ENCODE results near the gene PALM3. TPM values are rescaled to one million over a fixed set of nuclear protein-coding genes. Genes with fewer than 3 reads are reported as not detected.

The PALM3 gene
- total and polyA plus RNA-seq, 10 of the 15 experiments (the other 5 are each of a cell fraction or from before 2014, with no cell fraction given) = 0.07 TPM; not detected in 9

DNA sequence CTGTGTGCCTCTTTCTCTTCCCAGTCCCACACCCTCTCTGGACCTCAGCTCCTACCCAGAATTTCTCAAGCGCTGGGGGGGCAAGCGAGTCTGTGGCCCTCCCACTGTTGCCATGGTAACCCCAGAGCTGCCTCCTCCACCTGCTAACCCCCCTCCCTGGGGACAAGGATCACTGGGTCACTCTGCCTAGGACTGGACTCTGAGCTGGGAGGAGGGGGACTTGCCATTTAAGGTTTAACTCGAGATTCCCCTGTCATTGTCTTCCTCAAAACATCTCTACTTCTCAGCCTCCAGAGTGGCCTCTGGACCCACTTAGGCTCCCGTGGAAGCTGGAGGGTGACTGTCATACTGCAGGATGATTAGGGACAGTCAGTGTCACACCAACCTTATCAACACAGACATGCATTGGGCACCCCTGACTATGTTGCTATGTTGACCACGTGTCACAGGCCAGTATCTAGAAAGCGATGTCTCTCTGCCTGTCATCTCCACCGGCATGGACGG, 2.2 kb downstream of the PALM3 start:
- Histone ChIP-seq H3K4me2 (ENCODE audit: control insufficient read depth, insufficient read depth) (no peak overlapping the region), H3K27ac (ENCODE audit: control insufficient read depth, insufficient read depth) (no peak overlapping the region), H3K36me3 (ENCODE audit: control insufficient read depth in 2 of 2, insufficient read depth in 2 of 2, low read length in 1 of 2) (no peaks in the 10 kb centered on the region), H3K4me3 (no peak overlapping the region), H3K4me1 (ENCODE audit: control insufficient read depth, insufficient read depth, low read length) (no peaks in the 10 kb centered on the region), H2AFZ (ENCODE audit: control insufficient read depth, low read depth, low read length) (no peak overlapping the region), H3K79me2 (ENCODE audit: control insufficient read depth, insufficient read depth, low read length) (no peaks in the 10 kb centered on the region), H3K27me3 (replicated peaks in 1 of 2; ENCODE audit: control insufficient read depth in 2 of 2, insufficient read depth in 2 of 2, low read length in 1 of 2) (peaks cover 0 to 6% of the 10 kb centered on the region in 2 experiments), H3K9ac (ENCODE audit: control insufficient read depth, insufficient read depth, low read length) (no peak overlapping the region), H3K9me3 (replicated peaks; ENCODE audit: control insufficient read depth, insufficient read depth, low read length) (no peaks in the 10 kb centered on the region), H4K20me1 (ENCODE audit: control insufficient read depth, insufficient read depth) (no peaks in the 10 kb centered on the region; the same call in 1 of the 2 replicates)
- SMC1A ChIA-PET (ENCODE audit: uncharacterized antibody, unreplicated experiment) = interaction anchor here (0.9 to 2.6 kb wide), 12 partner anchors 9 to 188 kb away, joined by 3 to 20 read pairs (median 6); partner anchors contain the start of genes ASF1B, IL27RA and MISP3
- CTCF ChIA-PET = interaction anchor here (0.6 to 5.3 kb wide), 40 partner anchors 11 to 627 kb away, joined by 3 to 110 read pairs (median 4); partner anchors contain the start of genes ASF1B, DCAF15, IL27RA and MISP3
- intact Hi-C loops (cut with micrococcal nuclease; ENCODE audit: unreplicated experiment) (no loop called here), in situ Hi-C loops (cut with MboI) (loop anchor here (25.0 kb wide), 1 partner anchor 772 kb away; no protein-coding TSS in a partner anchor)
- WGBS (ENCODE audit: insufficient coverage, insufficient replicate concordance, low lambda C conversion rate, missing lambda C conversion rate) = 40% methylated on average over 8 of the region's 8 CpGs
- ATAC-seq (peak; percentile 41), FAIRE-seq (no peak), DNase-seq (ENCODE audit: low read depth, low spot score) (no peak)
- TF ChIP-seq EED (IDR thresholded peaks at IDR 0.05; ENCODE audit: low read depth) (no peak), TBL1XR1 (IDR thresholded peaks at IDR 0.05; ENCODE audit: low read depth, low read length) (no peak), SIN3A (IDR thresholded peaks at IDR 0.05; ENCODE audit: low read depth, low read length) (no peak), CBX3 (IDR thresholded peaks at IDR 0.05; ENCODE audit: borderline replicate concordance, low read depth) (no peak), RFX5 (IDR thresholded peaks at IDR 0.05; ENCODE audit: low read depth, low read length) (no peak), EGR1 (IDR thresholded peaks at IDR 0.05; ENCODE audit: borderline replicate concordance in 1 of 2, low read depth in 2 of 2, low read length in 2 of 2) (no peak), YBX1 (IDR thresholded peaks at IDR 0.05) (no peak), LARP7 (IDR thresholded peaks at IDR 0.05) (no peak), YY1 (IDR thresholded peaks at IDR 0.05; ENCODE audit: low read depth, low read length) (no peak), PAX8 (IDR thresholded peaks at IDR 0.05) (no peak), MTA2 (IDR thresholded peaks at IDR 0.05; ENCODE audit: low read depth) (no peak)
- TF ChIP-seq, protein P1, sequence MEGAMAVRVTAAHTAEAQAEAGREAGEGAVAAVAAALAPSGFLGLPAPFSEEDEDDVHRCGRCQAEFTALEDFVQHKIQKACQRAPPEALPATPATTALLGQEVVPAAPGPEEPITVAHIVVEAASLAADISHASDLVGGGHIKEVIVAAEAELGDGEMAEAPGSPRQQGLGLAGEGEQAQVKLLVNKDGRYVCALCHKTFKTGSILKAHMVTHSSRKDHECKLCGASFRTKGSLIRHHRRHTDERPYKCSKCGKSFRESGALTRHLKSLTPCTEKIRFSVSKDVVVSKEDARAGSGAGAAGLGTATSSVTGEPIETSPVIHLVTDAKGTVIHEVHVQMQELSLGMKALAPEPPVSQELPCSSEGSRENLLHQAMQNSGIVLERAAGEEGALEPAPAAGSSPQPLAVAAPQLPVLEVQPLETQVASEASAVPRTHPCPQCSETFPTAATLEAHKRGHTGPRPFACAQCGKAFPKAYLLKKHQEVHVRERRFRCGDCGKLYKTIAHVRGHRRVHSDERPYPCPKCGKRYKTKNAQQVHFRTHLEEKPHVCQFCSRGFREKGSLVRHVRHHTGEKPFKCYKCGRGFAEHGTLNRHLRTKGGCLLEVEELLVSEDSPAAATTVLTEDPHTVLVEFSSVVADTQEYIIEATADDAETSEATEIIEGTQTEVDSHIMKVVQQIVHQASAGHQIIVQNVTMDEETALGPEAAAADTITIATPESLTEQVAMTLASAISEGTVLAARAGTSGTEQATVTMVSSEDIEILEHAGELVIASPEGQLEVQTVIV (IDR thresholded peaks at IDR 0.05; ENCODE audit: borderline replicate concordance, partially characterized antibody) = no peak
- TF ChIP-seq, protein P2, sequence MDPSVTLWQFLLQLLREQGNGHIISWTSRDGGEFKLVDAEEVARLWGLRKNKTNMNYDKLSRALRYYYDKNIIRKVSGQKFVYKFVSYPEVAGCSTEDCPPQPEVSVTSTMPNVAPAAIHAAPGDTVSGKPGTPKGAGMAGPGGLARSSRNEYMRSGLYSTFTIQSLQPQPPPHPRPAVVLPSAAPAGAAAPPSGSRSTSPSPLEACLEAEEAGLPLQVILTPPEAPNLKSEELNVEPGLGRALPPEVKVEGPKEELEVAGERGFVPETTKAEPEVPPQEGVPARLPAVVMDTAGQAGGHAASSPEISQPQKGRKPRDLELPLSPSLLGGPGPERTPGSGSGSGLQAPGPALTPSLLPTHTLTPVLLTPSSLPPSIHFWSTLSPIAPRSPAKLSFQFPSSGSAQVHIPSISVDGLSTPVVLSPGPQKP (IDR thresholded peaks at IDR 0.05; ENCODE audit: low read depth, low read length) = no peak
- POLR2A ChIA-PET = interaction anchor here (0.6 to 1.0 kb wide), 5 partner anchors 12 to 104 kb away, joined by 3 to 4 read pairs (median 3); partner anchors contain the start of gene IL27RA
- RAD21 ChIA-PET (ENCODE audit: unreplicated experiment) = interaction anchor here (0.9 to 2.1 kb wide), 11 partner anchors 10 to 180 kb away, joined by 3 to 12 read pairs (median 4); partner anchors contain the start of genes ASF1B, IL27RA and MISP3
- BruUV-seq (replicated peaks) = no TSS peak

Data from GM12878 (cell line).